ENCODE data around the gene BEGAIN.

- TF ChIP-seq CTCF (IDR thresholded peaks at IDR 0.05) (no peak), EP300 (IDR thresholded peaks at IDR 0.05) (no peak)
These were observed 48.1 kb downstream of the BEGAIN start for GRCh38 chr14:100539003-100539660.

Measured in ovary (tissue), 3 donors.